Amygdala (tissue), 56 donors: Measurements from ENCODE around the gene SCMH1.
"Not testable (repeated sequence)": the region's sequence is repeated elsewhere in the genome, so short reads cannot be mapped to it uniquely, and the experiment has no call there.

Experiments used
- DNase-seq, 56 donors: peaks; one replicate each; lab custom pipeline; 2025; lab: John Stamatoyannopoulos, UW

SCMH1 gene

GRCh38 chr1:41218152-41218551 lies 24.0 kb downstream of the SCMH1 start:
- no peak for DNase-seq

GRCh38 chr1:41217441-41217840 lies 24.7 kb downstream of the SCMH1 start:
- no peak for DNase-seq

GRCh38 chr1:41215623-41216022 lies 26.5 kb downstream of the SCMH1 start:
- DNase-seq: no peak

GRCh38 chr1:41213341-41213740 lies 28.8 kb downstream of the SCMH1 start:
- no peak for DNase-seq

- not testable (repeated sequence) for DNase-seq
These were observed 30.5 kb downstream of the SCMH1 start for GRCh38 chr1:41211608-41212007.

GRCh38 chr1:41207053-41207452 lies 35.1 kb downstream of the SCMH1 start:
- not testable (repeated sequence) for DNase-seq

GRCh38 chr1:41200728-41201127 lies 41.4 kb downstream of the SCMH1 start:
- no peak for DNase-seq

- DNase-seq: no peak
These were observed 42.7 kb downstream of the SCMH1 start for GRCh38 chr1:41199375-41199774.

- DNase-seq: no peak
These were observed 49.5 kb downstream of the SCMH1 start for GRCh38 chr1:41192456-41193178.

GRCh38 chr1:41184446-41184845 lies 57.7 kb downstream of the SCMH1 start:
- DNase-seq: no peak

- DNase-seq: not testable (repeated sequence)
These were observed 63.9 kb downstream of the SCMH1 start for GRCh38 chr1:41178230-41178629.

GRCh38 chr1:41175546-41175945 lies 66.6 kb downstream of the SCMH1 start:
- no peak for DNase-seq

GRCh38 chr1:41174170-41174569 lies 67.9 kb downstream of the SCMH1 start:
- no peak for DNase-seq

- no peak for DNase-seq
These were observed 68.5 kb downstream of the SCMH1 start for GRCh38 chr1:41173651-41174050.

GRCh38 chr1:41171266-41171874 lies 70.7 kb downstream of the SCMH1 start:
- no peak for DNase-seq

GRCh38 chr1:41169799-41170180 lies 72.3 kb downstream of the SCMH1 start:
- DNase-seq: no peak

- DNase-seq: no peak
These were observed 72.9 kb downstream of the SCMH1 start for GRCh38 chr1:41169066-41169798.

- no peak for DNase-seq
These were observed 74.4 kb downstream of the SCMH1 start for GRCh38 chr1:41167667-41168066.

- no peak for DNase-seq
These were observed 77.4 kb downstream of the SCMH1 start for GRCh38 chr1:41164727-41165126.

- DNase-seq: no peak
These were observed 79.7 kb downstream of the SCMH1 start for GRCh38 chr1:41162441-41162840.

- no peak for DNase-seq
These were observed 80.3 kb downstream of the SCMH1 start for GRCh38 chr1:41161846-41162245.
